Mesendoderm (in vitro differentiated cells): ENCODE data around the gene L1CAM.
A peak's percentile ranks its signal among the peaks of the same experiment; 100 is the strongest.

Experiments
- DNase-seq: peaks from one replicate; pipeline ENCODE4 v3.0.0; 2013
- H2AK5ac ChIP-seq: 2 replicates; pipeline ENCODE4 v1.6.1; 2013; ENCODE audit warnings: low read length, inconsistent platforms
- H2BK120ac ChIP-seq: 2 replicates; pipeline ENCODE4 v1.6.1; 2013; ENCODE audit warnings: low read depth, mild to moderate bottlenecking, low read length, moderate library complexity, mixed read lengths
- H2BK15ac ChIP-seq: replicated peaks from 2 replicates; pipeline ENCODE4 v1.6.1; 2013; ENCODE audit warnings: low read depth, mild to moderate bottlenecking, moderate library complexity
- H2BK5ac ChIP-seq: 2 replicates; pipeline ENCODE4 v1.6.1; 2013; ENCODE audit warnings: low read length, inconsistent platforms
- H3K18ac ChIP-seq: 2 replicates; pipeline ENCODE4 v1.6.1; 2013; ENCODE audit warnings: mild to moderate bottlenecking, low read length, mixed read lengths
- H3K23ac ChIP-seq: one replicate; pipeline ENCODE4 v1.6.1; 2013; ENCODE audit warnings: low read length
- H3K27ac ChIP-seq: 2 replicates; pipeline ENCODE4 v1.5.1; 2013; ENCODE audit warnings: low read depth, mild to moderate bottlenecking, inconsistent platforms, low read length, moderate library complexity
- H3K27me3 ChIP-seq: 2 replicates; pipeline ENCODE4 v1.6.1; 2013; ENCODE audit warnings: low read length, control low read depth, mild to moderate bottlenecking, inconsistent platforms; ENCODE audit not compliant: insufficient read depth, poor library complexity
- H3K36me3 ChIP-seq: 2 replicates; pipeline ENCODE4 v1.6.1; 2013; ENCODE audit warnings: low read length, inconsistent platforms; ENCODE audit not compliant: control insufficient read depth, insufficient read depth
- H3K4ac ChIP-seq: one replicate; pipeline ENCODE4 v1.6.1; 2013; ENCODE audit warnings: low read depth, mild to moderate bottlenecking, low read length, moderate library complexity
- H3K4me1 ChIP-seq: 2 replicates; pipeline ENCODE4 v1.6.1; 2013; ENCODE audit warnings: low read depth, low read length, inconsistent platforms; ENCODE audit not compliant: control insufficient read depth
- H3K4me2 ChIP-seq: 2 replicates; pipeline ENCODE4 v1.6.1; 2013; ENCODE audit warnings: low read length
- H3K4me3 ChIP-seq: 2 replicates; pipeline ENCODE4 v1.5.1; 2013; ENCODE audit warnings: mild to moderate bottlenecking, low read length
- H3K56ac ChIP-seq: one replicate; pipeline ENCODE4 v1.6.1; 2013; ENCODE audit warnings: low read length
- H3K79me1 ChIP-seq: 2 replicates; pipeline ENCODE4 v1.6.1; 2013; ENCODE audit warnings: low read length, inconsistent platforms
- H3K79me2 ChIP-seq: 2 replicates; pipeline ENCODE4 v1.6.1; 2013; ENCODE audit warnings: mild to moderate bottlenecking, low read length; ENCODE audit not compliant: control insufficient read depth, insufficient read depth
- H3K9ac ChIP-seq: 2 replicates; pipeline ENCODE4 v1.6.1; 2013; ENCODE audit warnings: low read length, inconsistent platforms
- H4K5ac ChIP-seq: one replicate; pipeline ENCODE4 v1.6.1; 2013; ENCODE audit warnings: low read length
- H4K8ac ChIP-seq: one replicate; pipeline ENCODE4 v1.6.1; 2013; ENCODE audit warnings: low read depth, mild to moderate bottlenecking, control low read depth, low read length, moderate library complexity
- WGBS: extraction: QIAGEN DNeasy Blood & Tissue Kit; methylation state at CpG from one replicate; pipeline ENCODE4 v1.1.7; 2013; ENCODE audit warnings: low lambda C conversion rate, missing lambda C conversion rate; ENCODE audit not compliant: insufficient coverage; ENCODE audit errors: extremely low coverage; 5-methylcytosine and 5-hydroxymethylcytosine counted together

Gene L1CAM

GRCh38 chrX:153848325-153848724 is 37.6 kb downstream of the L1CAM start:
- no peak for DNase-seq
- no peaks in the 10 kb centered on the region for H3K27me3 ChIP-seq

GRCh38 chrX:153845842-153846241 is 40.1 kb downstream of the L1CAM start:
- Histone ChIP-seq H3K23ac (no peak overlapping the region), H3K18ac (no peak overlapping the region), H3K4ac (no peak overlapping the region), H2BK5ac (no peak overlapping the region), H3K56ac (no peak overlapping the region), H4K5ac (no peak overlapping the region), H3K27ac (no peak overlapping the region), H2BK15ac (no peak overlapping the region), H3K79me1 (no peaks in the 10 kb centered on the region), H3K9ac (no peak overlapping the region), H3K36me3 (no peaks in the 10 kb centered on the region), H4K8ac (no peak overlapping the region), H3K27me3 (no peaks in the 10 kb centered on the region), H2AK5ac (no peak overlapping the region), H3K79me2 (no peaks in the 10 kb centered on the region), H2BK120ac (no peak overlapping the region), H3K4me2 (no peak overlapping the region), H3K4me3 (no peak overlapping the region), H3K4me1 (peaks cover 4% of the 10 kb centered on the region)
- no peak for DNase-seq
- no CpG with 5 or more reads among the region's 3 CpGs for WGBS

More at GRCh38 chrX:153848325-153848724, 37.6 kb downstream of the L1CAM start:
- H3K23ac ChIP-seq, result no peak overlapping the region
- no peak overlapping the region for H3K4ac ChIP-seq
- no peaks in the 10 kb centered on the region for H3K79me1 ChIP-seq
- H4K5ac ChIP-seq, result no peak overlapping the region
- no peak overlapping the region for H3K9ac ChIP-seq
- no peaks in the 10 kb centered on the region for H3K36me3 ChIP-seq
- H3K27ac ChIP-seq, result no peak overlapping the region
- no peak overlapping the region for H2BK5ac ChIP-seq
- no CpG with 5 or more reads among the region's 3 CpGs for WGBS
- H3K18ac ChIP-seq, result no peak overlapping the region
- no peak overlapping the region for H3K56ac ChIP-seq
- no peak overlapping the region for H4K8ac ChIP-seq
- H3K4me1 ChIP-seq, result peaks cover 4% of the 10 kb centered on the region
- no peak overlapping the region for H3K4me3 ChIP-seq
- H2BK15ac ChIP-seq, result no peak overlapping the region
- H3K4me2 ChIP-seq, result no peak overlapping the region
- H2AK5ac ChIP-seq, result no peak overlapping the region
- H3K79me2 ChIP-seq, result no peaks in the 10 kb centered on the region
- no peak overlapping the region for H2BK120ac ChIP-seq

GRCh38 chrX:153845195-153845594 is 40.8 kb downstream of the L1CAM start:
- Histone ChIP-seq H2AK5ac (no peak overlapping the region), H2BK15ac (no peak overlapping the region), H3K56ac (peak overlapping the region; percentile 62), H3K18ac (no peak overlapping the region), H4K8ac (no peak overlapping the region), H3K79me1 (no peaks in the 10 kb centered on the region), H3K4me1 (peaks cover 4% of the 10 kb centered on the region), H3K4ac (no peak overlapping the region), H3K79me2 (no peaks in the 10 kb centered on the region), H3K4me2 (no peak overlapping the region), H3K27ac (peak overlapping the region; percentile 70), H2BK120ac (no peak overlapping the region), H4K5ac (no peak overlapping the region), H3K36me3 (no peaks in the 10 kb centered on the region), H3K9ac (no peak overlapping the region), H2BK5ac (peak overlapping the region; percentile 78), H3K4me3 (no peak overlapping the region), H3K27me3 (no peaks in the 10 kb centered on the region), H3K23ac (no peak overlapping the region)
- DNase-seq, result no peak
- no CpG with 5 or more reads among the region's 6 CpGs for WGBS

- Histone ChIP-seq H2BK120ac (no peak overlapping the region), H3K79me1 (no peaks in the 10 kb centered on the region), H3K18ac (no peak overlapping the region), H2AK5ac (no peak overlapping the region), H3K23ac (no peak overlapping the region), H3K4me1 (peaks cover 4% of the 10 kb centered on the region), H3K27ac (peak overlapping the region; percentile 70), H3K79me2 (no peaks in the 10 kb centered on the region), H2BK15ac (no peak overlapping the region), H2BK5ac (no peak overlapping the region), H3K56ac (no peak overlapping the region), H3K36me3 (no peaks in the 10 kb centered on the region), H4K8ac (no peak overlapping the region), H3K9ac (no peak overlapping the region), H3K4me2 (no peak overlapping the region), H3K27me3 (no peaks in the 10 kb centered on the region), H3K4ac (no peak overlapping the region), H3K4me3 (no peak overlapping the region), H4K5ac (no peak overlapping the region)
- no CpG with 5 or more reads among the region's 6 CpGs for WGBS
- DNase-seq, result peak; percentile 68
Observed at GRCh38 chrX:153844509-153845082, 41.4 kb downstream of the L1CAM start.

GRCh38 chrX:153836921-153837320 is 49.1 kb downstream of the L1CAM start:
- Histone ChIP-seq H3K4me2 (no peak overlapping the region), H3K36me3 (no peaks in the 10 kb centered on the region), H2BK5ac (no peak overlapping the region), H2BK15ac (no peak overlapping the region), H3K27ac (no peak overlapping the region), H2AK5ac (no peak overlapping the region), H4K8ac (no peak overlapping the region), H3K79me2 (no peaks in the 10 kb centered on the region), H2BK120ac (no peak overlapping the region), H3K23ac (no peak overlapping the region), H3K4me1 (no peaks in the 10 kb centered on the region), H3K4ac (no peak overlapping the region), H3K27me3 (no peaks in the 10 kb centered on the region), H3K18ac (no peak overlapping the region), H3K9ac (no peak overlapping the region), H3K56ac (no peak overlapping the region), H3K4me3 (no peak overlapping the region), H4K5ac (no peak overlapping the region), H3K79me1 (no peaks in the 10 kb centered on the region)
- no CpG with 5 or more reads among the region's 6 CpGs for WGBS
- no peak for DNase-seq

- Histone ChIP-seq H3K9ac (no peak overlapping the region), H3K56ac (no peak overlapping the region), H3K4me1 (no peaks in the 10 kb centered on the region), H3K36me3 (no peaks in the 10 kb centered on the region), H2BK5ac (no peak overlapping the region), H3K18ac (no peak overlapping the region), H2AK5ac (no peak overlapping the region), H3K27ac (no peak overlapping the region), H3K4me3 (no peak overlapping the region), H2BK120ac (no peak overlapping the region), H3K79me2 (peaks cover 4% of the 10 kb centered on the region), H2BK15ac (no peak overlapping the region), H4K8ac (no peak overlapping the region), H4K5ac (no peak overlapping the region), H3K27me3 (no peaks in the 10 kb centered on the region), H3K79me1 (no peaks in the 10 kb centered on the region), H3K4me2 (no peak overlapping the region), H3K23ac (no peak overlapping the region), H3K4ac (no peak overlapping the region)
- no peak for DNase-seq
- no CpG with 5 or more reads among the region's 10 CpGs for WGBS
Observed at GRCh38 chrX:153832728-153833127, 53.2 kb downstream of the L1CAM start.
